ENCODE results near the gene SCYGR4. TPM values are rescaled to one million over a fixed set of nuclear protein-coding genes. Genes with fewer than 3 reads are reported as not detected.
"Not testable (repeated sequence)": the region's sequence is repeated elsewhere in the genome, so short reads cannot be mapped to it uniquely, and the experiment has no call there.

The SCYGR4 gene
- total RNA-seq, 1 donor from 2014 or later, result not detected

DNA sequence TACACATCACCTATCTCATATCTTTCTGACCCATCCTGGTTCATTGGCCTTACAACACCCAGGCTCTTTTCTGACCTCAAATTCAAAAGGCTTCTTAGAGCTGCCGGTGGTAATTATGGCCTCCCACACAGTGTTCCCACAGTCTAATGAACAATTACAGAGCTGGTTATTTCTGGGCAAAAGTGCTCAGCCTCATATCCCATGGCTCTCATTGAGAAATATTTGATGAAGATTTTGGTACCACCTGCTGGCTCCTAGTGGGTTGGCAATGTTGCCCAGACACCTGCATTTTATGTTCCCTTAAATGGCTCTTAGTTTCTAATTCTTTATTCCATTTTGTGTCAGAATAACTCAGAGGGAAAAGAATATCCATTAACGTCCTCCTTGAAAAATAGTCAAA, 38.7 kb upstream of the SCYGR4 start:
- no peak for DNase-seq (ENCODE audit: low read depth)
- TF ChIP-seq, protein P1, sequence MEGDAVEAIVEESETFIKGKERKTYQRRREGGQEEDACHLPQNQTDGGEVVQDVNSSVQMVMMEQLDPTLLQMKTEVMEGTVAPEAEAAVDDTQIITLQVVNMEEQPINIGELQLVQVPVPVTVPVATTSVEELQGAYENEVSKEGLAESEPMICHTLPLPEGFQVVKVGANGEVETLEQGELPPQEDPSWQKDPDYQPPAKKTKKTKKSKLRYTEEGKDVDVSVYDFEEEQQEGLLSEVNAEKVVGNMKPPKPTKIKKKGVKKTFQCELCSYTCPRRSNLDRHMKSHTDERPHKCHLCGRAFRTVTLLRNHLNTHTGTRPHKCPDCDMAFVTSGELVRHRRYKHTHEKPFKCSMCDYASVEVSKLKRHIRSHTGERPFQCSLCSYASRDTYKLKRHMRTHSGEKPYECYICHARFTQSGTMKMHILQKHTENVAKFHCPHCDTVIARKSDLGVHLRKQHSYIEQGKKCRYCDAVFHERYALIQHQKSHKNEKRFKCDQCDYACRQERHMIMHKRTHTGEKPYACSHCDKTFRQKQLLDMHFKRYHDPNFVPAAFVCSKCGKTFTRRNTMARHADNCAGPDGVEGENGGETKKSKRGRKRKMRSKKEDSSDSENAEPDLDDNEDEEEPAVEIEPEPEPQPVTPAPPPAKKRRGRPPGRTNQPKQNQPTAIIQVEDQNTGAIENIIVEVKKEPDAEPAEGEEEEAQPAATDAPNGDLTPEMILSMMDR (conservative IDR thresholded peaks at IDR 0.05; ENCODE audit: low read depth, low read length), result peak; percentile 33
- no peak overlapping the region for H3K4me3 ChIP-seq (ENCODE audit: low read depth, low read length)

DNA sequence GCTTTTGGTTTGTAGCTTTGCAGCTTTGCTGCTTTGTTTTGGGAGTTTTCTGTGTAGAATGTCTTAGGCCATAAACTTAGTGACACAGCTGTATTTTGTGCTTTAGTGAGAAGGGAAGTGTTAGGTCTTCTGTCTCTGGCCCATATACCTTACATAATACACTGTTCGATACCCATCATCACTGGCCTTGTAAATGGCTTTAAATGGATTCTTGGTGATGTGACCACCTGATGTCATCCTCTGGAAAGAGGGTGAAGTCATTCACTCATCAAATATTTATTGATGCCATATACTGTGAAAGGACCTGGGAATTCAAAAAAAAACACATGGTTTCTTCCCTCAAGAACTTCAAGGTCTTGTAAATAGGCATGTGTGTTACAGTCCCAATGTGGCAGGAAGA, 37.5 kb upstream of the SCYGR4 start:
- no peak overlapping the region for H3K4me3 ChIP-seq (ENCODE audit: low read depth, low read length)
- DNase-seq (ENCODE audit: low read depth), result no peak
- TF ChIP-seq, protein P1 (conservative IDR thresholded peaks at IDR 0.05; ENCODE audit: low read depth, low read length), result no peak

DNA sequence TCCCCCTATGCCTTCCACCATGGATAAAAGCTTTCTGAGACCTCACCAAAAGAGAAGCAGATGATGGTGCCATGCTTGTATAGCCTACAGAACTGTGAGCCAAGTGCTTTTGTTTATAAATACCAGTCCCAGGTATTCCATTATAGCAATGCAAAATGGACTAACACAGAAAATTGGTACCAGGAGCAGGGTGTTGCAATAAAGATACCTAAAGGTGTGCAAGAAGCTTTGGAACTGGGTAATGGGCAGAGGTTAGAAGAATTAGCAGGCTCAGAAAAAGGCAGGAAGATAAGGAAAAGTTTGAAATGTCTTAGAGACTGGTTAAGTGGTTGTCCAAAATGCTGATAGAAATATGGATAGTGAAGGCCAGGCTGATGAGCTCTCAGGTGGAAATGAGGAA, 34.9 kb upstream of the SCYGR4 start:
- TF ChIP-seq, protein P1 (conservative IDR thresholded peaks at IDR 0.05; ENCODE audit: low read depth, low read length), result no peak
- DNase-seq (ENCODE audit: low read depth), result no peak
- H3K4me3 ChIP-seq (ENCODE audit: low read depth, low read length), result no peak overlapping the region

DNA sequence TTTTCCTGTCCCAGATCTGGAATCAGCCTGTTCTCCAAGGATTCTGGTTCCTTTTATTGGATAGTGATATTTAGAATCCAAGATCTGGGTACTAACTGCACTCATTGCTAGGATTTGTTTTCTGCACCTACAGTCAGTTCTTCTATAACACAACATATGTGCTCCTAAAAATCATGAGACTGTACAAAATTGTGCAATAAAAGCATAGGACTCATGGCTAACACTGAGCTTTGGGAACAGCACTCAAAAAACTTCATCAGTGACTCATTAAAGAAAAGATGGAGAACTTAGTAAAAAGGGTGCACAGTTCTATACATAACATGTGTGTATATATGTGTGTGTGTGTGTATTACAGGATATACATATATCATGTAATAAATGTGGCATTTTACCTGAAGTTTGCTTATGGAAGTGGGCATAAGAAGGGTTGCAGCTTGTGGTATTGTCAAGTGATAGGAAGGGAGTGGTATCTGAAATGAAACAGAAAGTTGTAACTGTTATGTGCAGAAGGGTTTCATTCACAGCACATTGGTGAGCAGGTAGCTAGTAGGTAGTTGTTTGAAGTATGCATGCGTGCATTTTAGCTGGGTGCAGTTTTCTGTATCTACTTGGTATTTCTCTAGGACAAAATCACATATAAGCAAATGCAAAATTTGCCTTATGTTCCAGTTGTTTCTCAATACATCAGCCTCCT, 24.5 kb upstream of the SCYGR4 start:
- H3K4me3 ChIP-seq (ENCODE audit: low read depth, low read length), result no peak overlapping the region
- TF ChIP-seq, protein P1 (conservative IDR thresholded peaks at IDR 0.05; ENCODE audit: low read depth, low read length), result no peak
- DNase-seq (ENCODE audit: low read depth), result no peak

DNA sequence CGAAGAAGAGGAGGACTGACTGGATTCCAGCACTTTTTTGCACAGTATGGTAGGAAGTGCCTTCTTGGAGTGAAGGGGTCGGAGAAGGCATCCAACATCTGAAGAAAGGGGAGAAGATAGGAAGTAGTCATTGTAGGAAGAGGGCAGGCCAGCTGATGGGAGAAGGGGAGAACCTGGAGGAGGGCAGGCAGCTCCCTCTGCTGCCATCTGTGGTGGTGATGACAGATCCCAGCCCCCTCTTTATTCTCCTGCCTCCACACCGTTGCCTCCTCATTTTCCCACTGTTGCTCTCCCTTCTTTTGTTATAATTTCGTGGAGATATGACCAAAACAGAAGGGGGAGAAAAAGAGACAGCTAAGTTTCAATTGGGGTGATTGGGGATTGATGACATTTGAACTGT, 21.5 kb upstream of the SCYGR4 start:
- TF ChIP-seq, protein P1 (conservative IDR thresholded peaks at IDR 0.05; ENCODE audit: low read depth, low read length), result no peak
- DNase-seq (ENCODE audit: low read depth), result no peak
- no peak overlapping the region for H3K4me3 ChIP-seq (ENCODE audit: low read depth, low read length)

DNA sequence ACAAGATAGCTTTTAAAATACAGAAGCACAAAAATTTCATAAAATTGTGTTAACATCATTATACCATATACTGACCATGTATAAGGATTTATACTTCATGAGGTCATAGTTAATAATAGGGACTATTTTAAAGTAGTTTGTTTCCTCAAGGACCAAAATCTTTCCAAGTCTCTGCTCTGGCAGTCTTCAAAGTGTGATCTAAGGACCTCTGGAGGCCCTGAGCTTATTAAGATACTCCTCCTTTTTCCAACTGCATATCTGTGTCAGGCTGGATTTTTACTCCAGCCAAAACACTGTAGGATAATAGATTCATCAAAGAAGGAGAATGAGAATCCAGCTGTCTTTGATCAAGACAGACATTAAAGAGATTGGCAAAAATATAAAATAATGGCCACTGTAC, 20.3 kb upstream of the SCYGR4 start:
- no peak overlapping the region for H3K4me3 ChIP-seq (ENCODE audit: low read depth, low read length)
- DNase-seq (ENCODE audit: low read depth), result no peak
- TF ChIP-seq, protein P1 (conservative IDR thresholded peaks at IDR 0.05; ENCODE audit: low read depth, low read length), result no peak

DNA sequence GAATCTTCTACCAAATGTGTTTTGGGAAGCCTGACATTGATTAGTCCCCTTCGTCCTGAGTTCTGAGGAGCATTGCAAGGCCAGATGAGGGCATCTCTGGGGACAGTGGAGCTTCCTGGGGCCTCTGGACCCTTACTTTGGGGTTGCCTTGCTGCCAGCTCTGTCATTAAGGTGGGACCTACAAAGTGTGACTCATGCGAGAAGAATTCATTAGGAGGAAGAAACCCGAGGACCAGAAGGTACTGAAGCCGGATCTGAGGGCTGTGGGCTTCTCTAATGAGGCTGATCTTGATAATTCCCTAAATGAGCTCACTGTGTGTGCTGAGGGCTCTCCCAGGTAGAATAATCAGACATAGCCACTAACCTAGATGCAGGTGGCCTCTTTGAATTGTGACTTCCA, 19.3 kb upstream of the SCYGR4 start:
- H3K4me3 ChIP-seq (ENCODE audit: low read depth, low read length), result no peak overlapping the region
- DNase-seq (ENCODE audit: low read depth), result no peak
- TF ChIP-seq, protein P1 (conservative IDR thresholded peaks at IDR 0.05; ENCODE audit: low read depth, low read length), result no peak

DNA sequence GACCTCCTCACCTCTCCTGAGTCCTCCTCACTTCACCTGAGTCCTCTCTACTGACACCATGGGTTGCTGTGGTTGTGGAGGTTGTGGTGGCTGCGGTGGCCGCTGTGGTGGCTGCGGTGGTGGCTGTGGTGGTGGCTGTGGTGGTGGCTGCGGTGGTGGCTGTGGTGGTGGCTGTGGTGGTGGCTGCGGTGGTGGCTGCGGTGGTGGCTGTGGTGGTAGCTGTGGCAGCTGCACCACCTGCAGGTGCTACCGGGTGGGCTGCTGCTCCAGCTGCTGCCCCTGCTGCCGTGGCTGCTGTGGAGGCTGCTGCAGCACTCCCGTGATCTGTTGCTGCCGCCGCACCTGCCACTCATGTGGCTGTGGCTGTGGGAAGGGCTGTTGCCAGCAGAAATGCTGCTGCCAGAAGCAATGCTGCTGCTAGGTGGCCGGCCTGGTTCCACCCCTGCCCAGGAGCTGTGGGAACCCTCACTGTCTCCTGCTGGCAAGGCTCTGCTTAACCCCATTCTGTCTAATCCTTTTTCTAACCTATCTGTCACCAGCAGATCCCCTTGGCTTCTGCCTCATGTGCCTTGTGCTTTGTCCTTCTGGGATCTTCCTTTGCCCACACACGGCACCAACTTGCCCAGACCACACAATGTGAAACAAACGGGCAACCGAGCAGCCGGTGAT, 18.3 kb upstream of the SCYGR4 start, which contains the start of gene SCYGR2:
Gene SCYGR2 (plus strand): TSS at position 59 of the 669 bp plus-strand sequence. CDS start 0 bp downstream, at position 59.
- DNase-seq (ENCODE audit: low read depth); H3K4me3 ChIP-seq (ENCODE audit: low read depth, low read length): not testable (repeated sequence)

All from epithelial cell of proximal tubule (primary cell).